CD8-positive, alpha-beta memory T cell (primary cell): ENCODE measurements around the gene SF1. TPM values are rescaled to one million over a fixed set of nuclear protein-coding genes. Genes with fewer than 3 reads are reported as not detected.

Experiments used
- CTCF ChIA-PET: fragments of 350-600 bp; sonication (Branson Sonifier 250); formaldehyde crosslinking; loops from one replicate; lab custom pipeline; 2021; ENCODE audit warnings: antibody characterized with exemption; lab: Charles Lee
- POLR2A ChIA-PET: fragments of 350-600 bp; sonication (Branson Sonifier 250); formaldehyde crosslinking; loops from one replicate; lab custom pipeline; 2021; ENCODE audit warnings: antibody characterized with exemption; lab: Charles Lee
- DNase-seq, 5 donors: peaks; one replicate each; pipeline versions ENCODE4 v3.0.0 to v3.0.0-alpha.2; 2020 to 2022; ENCODE audit warnings: mixed read lengths in 1 of 5
- H3K27ac ChIP-seq: one replicate; pipeline ENCODE4 v1.7.0; 2013; ENCODE audit warnings: low read depth, mild to moderate bottlenecking, low read length, moderate library complexity
- H3K27me3 ChIP-seq: 2 replicates; pipeline ENCODE4 v1.7.0; 2013; ENCODE audit warnings: low read length, mild to moderate bottlenecking; ENCODE audit not compliant: insufficient read depth, poor library complexity, severe bottlenecking
- H3K36me3 ChIP-seq: 2 replicates; pipeline ENCODE4 v1.7.0; 2013; ENCODE audit warnings: mild to moderate bottlenecking, low read length, moderate library complexity; ENCODE audit not compliant: insufficient read depth
- H3K4me1 ChIP-seq: 2 replicates; pipeline ENCODE4 v1.7.0; 2013; ENCODE audit warnings: mild to moderate bottlenecking, low read length, moderate library complexity; ENCODE audit not compliant: insufficient read depth
- H3K4me3 ChIP-seq: 2 replicates; pipeline ENCODE4 v1.7.0; 2013; ENCODE audit warnings: mild to moderate bottlenecking, low read length
- H3K9me3 ChIP-seq: 2 replicates; pipeline ENCODE4 v1.7.0; 2013; ENCODE audit warnings: mild to moderate bottlenecking, low read length
- H3K27ac Mint-ChIP-seq, 8 donors: one replicate each; pipeline ENCODE4 v1.8.0; 2020 to 2021; ENCODE audit warnings: mixed read lengths in 8 of 8, mild to moderate bottlenecking in 6 of 8, inconsistent platforms in 3 of 8, moderate library complexity in 3 of 8
- H3K27me3 Mint-ChIP-seq, 2 donors: one replicate each; pipeline ENCODE4 v1.8.0; 2020 to 2021; ENCODE audit warnings: mixed read lengths in 2 of 2, mild to moderate bottlenecking in 1 of 2, moderate library complexity in 1 of 2
- H3K36me3 Mint-ChIP-seq, 3 donors: one replicate each; pipeline ENCODE4 v1.8.0; 2020 to 2021; ENCODE audit warnings: mixed read lengths in 3 of 3, inconsistent platforms in 1 of 3, mild to moderate bottlenecking in 1 of 3
- H3K4me1 Mint-ChIP-seq, 3 donors: one replicate each; pipeline ENCODE4 v1.8.0; 2020 to 2021; ENCODE audit warnings: mixed read lengths in 3 of 3, inconsistent platforms in 1 of 3, mild to moderate bottlenecking in 1 of 3
- H3K4me3 Mint-ChIP-seq, 7 donors: one replicate each; pipeline ENCODE4 v1.8.0; 2020 to 2021; ENCODE audit warnings: mixed read lengths in 7 of 7, mild to moderate bottlenecking in 6 of 7, moderate library complexity in 4 of 7, inconsistent platforms in 2 of 7
- H3K9me3 Mint-ChIP-seq, 5 donors: one replicate each; pipeline ENCODE4 v1.8.0; 2020 to 2022; ENCODE audit warnings: mixed read lengths in 5 of 5, mild to moderate bottlenecking in 3 of 5, moderate library complexity in 2 of 5, inconsistent platforms in 1 of 5
- polyA plus RNA-seq: library from polyadenylated mRNA; unstranded; fragments of 300-500 nt; fragmentation: Illumina TruSeq; gene quantifications from one replicate; pipeline ENCODE4 v1.2.3, GENCODE V29; 2021
- total RNA-seq, 2 experiments: library from RNA; stranded (reverse); gene quantifications; one replicate each; pipeline ENCODE4 v1.2.3, GENCODE V29; 2021

The SF1 gene
- total and polyA plus RNA-seq, 3 experiments from 2014 or later, result 176 to 423 (median 403) TPM

- no peak overlapping the region for H3K27ac ChIP-seq
- Mint-ChIP-seq H3K4me1 (peaks cover 10 to 20% (median 16%) of the 10 kb centered on the region in 3 donors), H3K27me3 (peaks cover 10 to 22% of the 10 kb centered on the region in 2 donors), H3K9me3 (peaks cover 0 to 2% (median 0%) of the 10 kb centered on the region in 5 donors), H3K4me3 (peak overlapping the region in 3 of 7 donors; percentile 17 to 52 (median 50)), H3K36me3 (peaks cover 0 to 31% (median 8%) of the 10 kb centered on the region in 3 donors), H3K27ac (peak overlapping the region in 5 of 8 donors; percentile 27 to 70 (median 52))
- H3K27me3 ChIP-seq, result peaks cover 6% of the 10 kb centered on the region
- no peaks in the 10 kb centered on the region for H3K9me3 ChIP-seq
- H3K36me3 ChIP-seq, result peaks cover 5% of the 10 kb centered on the region
- POLR2A ChIA-PET, result no interaction called here
- CTCF ChIA-PET, result interaction anchor here (1.2 kb wide), 1 partner anchor 37 kb away, joined by 3 read pairs; no protein-coding TSS in a partner anchor
- peaks cover 6% of the 10 kb centered on the region for H3K4me1 ChIP-seq
- H3K4me3 ChIP-seq, result no peak overlapping the region
- no peak for DNase-seq
These were observed 53.3 kb downstream of the SF1 start for GRCh38 chr11:64724863-64725532.

- Mint-ChIP-seq H3K27me3 (peaks cover 12 to 29% of the 10 kb centered on the region in 2 donors), H3K4me1 (peaks cover 8 to 20% (median 16%) of the 10 kb centered on the region in 3 donors), H3K9me3 (peaks cover 0 to 2% (median 0%) of the 10 kb centered on the region in 5 donors), H3K4me3 (peak overlapping the region; percentile 58 to 75 (median 74)), H3K36me3 (peaks cover 0 to 26% (median 8%) of the 10 kb centered on the region in 3 donors), H3K27ac (peak overlapping the region in 6 of 8 donors; percentile 42 to 90 (median 65))
- peaks cover 6% of the 10 kb centered on the region for H3K4me1 ChIP-seq
- peaks cover 6% of the 10 kb centered on the region for H3K27me3 ChIP-seq
- H3K4me3 ChIP-seq, result no peak overlapping the region
- no peak for DNase-seq
- H3K36me3 ChIP-seq, result peaks cover 5% of the 10 kb centered on the region
- H3K27ac ChIP-seq, result no peak overlapping the region
- POLR2A ChIA-PET, result no interaction called here
- CTCF ChIA-PET, result interaction anchor here (1.4 kb wide), 1 partner anchor 20 kb away, joined by 3 read pairs; no protein-coding TSS in a partner anchor
- no peaks in the 10 kb centered on the region for H3K9me3 ChIP-seq
These were observed 54.2 kb downstream of the SF1 start for GRCh38 chr11:64723907-64724862.

GRCh38 chr11:64723117-64723906, 55.0 kb downstream of the SF1 start, which contains the start of gene NRXN2:
Gene NRXN2, minus strand, starts transcription at chr11:64723197. Its CDS starts 9,498 bp downstream, at chr11:64713699.
- peaks cover 13 to 37% of the 10 kb centered on the region in 2 donors for H3K27me3 Mint-ChIP-seq
- no peaks in the 10 kb centered on the region for H3K36me3 ChIP-seq
- H3K4me3 Mint-ChIP-seq, result peak within 1 kb of the TSS; percentile 68 to 85 (median 74)
- H3K27ac Mint-ChIP-seq, result peak within 1 kb of the TSS in 6 of 8 donors; percentile 42 to 90 (median 65)
- CTCF ChIA-PET, result interaction anchor here (1.0 to 1.4 kb wide), 2 partner anchors 21 to 35 kb away, joined by 3 read pairs; no protein-coding TSS in a partner anchor
- H3K9me3 ChIP-seq, result no peaks in the 10 kb centered on the region
- POLR2A ChIA-PET, result interaction anchor here (0.6 to 1.4 kb wide), 2 partner anchors 35 to 886 kb away, joined by 5 to 6 read pairs; no protein-coding TSS in a partner anchor
- H3K27me3 ChIP-seq, result peaks cover 6% of the 10 kb centered on the region
- H3K4me1 Mint-ChIP-seq, result peaks cover 8 to 20% (median 16%) of the 10 kb centered on the region in 3 donors
- peak; percentile 78 to 87 (median 82) for DNase-seq
- peak within 1 kb of the TSS; percentile 67 for H3K4me3 ChIP-seq
- peaks cover 6% of the 10 kb centered on the region for H3K4me1 ChIP-seq
- peak within 1 kb of the TSS; percentile 43 for H3K27ac ChIP-seq
- H3K36me3 Mint-ChIP-seq, result peaks cover 0 to 19% (median 6%) of the 10 kb centered on the region in 3 donors
- no peaks in the 10 kb centered on the region for H3K9me3 Mint-ChIP-seq

GRCh38 chr11:64722141-64723065, 55.9 kb downstream of the SF1 start:
- peak overlapping the region in 3 of 8 donors; percentile 11 to 63 (median 47) for H3K27ac Mint-ChIP-seq
- DNase-seq, result peak in 1 of 5 donors; percentile 45

GRCh38 chr11:64721359-64721699, 57.0 kb downstream of the SF1 start:
- Histone ChIP-seq H3K36me3 (no peaks in the 10 kb centered on the region), H3K4me3 (no peak overlapping the region), H3K27ac (no peak overlapping the region), H3K4me1 (peaks cover 6% of the 10 kb centered on the region), H3K27me3 (peaks cover 19% of the 10 kb centered on the region), H3K9me3 (no peaks in the 10 kb centered on the region)
- H3K36me3 Mint-ChIP-seq, result no peaks in the 10 kb centered on the region
- DNase-seq, result no peak
- H3K4me1 Mint-ChIP-seq, result peaks cover 8 to 20% (median 16%) of the 10 kb centered on the region in 3 donors
- peak overlapping the region in 1 of 7 donors; percentile 8 for H3K4me3 Mint-ChIP-seq
- H3K9me3 Mint-ChIP-seq, result no peaks in the 10 kb centered on the region
- peak overlapping the region in 1 of 8 donors; percentile 60 for H3K27ac Mint-ChIP-seq
- ChIA-PET POLR2A (no interaction called here), CTCF (interaction anchor here (1.1 to 2.2 kb wide), 2 partner anchors 23 to 33 kb away, joined by 3 to 7 read pairs; partner anchors contain the start of gene RASGRP2)
- peaks cover 25 to 55% of the 10 kb centered on the region in 2 donors for H3K27me3 Mint-ChIP-seq

More at GRCh38 chr11:64722141-64723065, 55.9 kb downstream of the SF1 start:
- H3K27me3 Mint-ChIP-seq, result peaks cover 20 to 46% of the 10 kb centered on the region in 2 donors
- peaks cover 12% of the 10 kb centered on the region for H3K27me3 ChIP-seq
- H3K9me3 Mint-ChIP-seq, result no peaks in the 10 kb centered on the region
- H3K4me3 Mint-ChIP-seq, result peak overlapping the region in 6 of 7 donors; percentile 50 to 70 (median 59)
- H3K4me1 ChIP-seq, result peaks cover 6% of the 10 kb centered on the region
- no peak overlapping the region for H3K4me3 ChIP-seq
- CTCF ChIA-PET, result interaction anchor here (1.0 to 2.2 kb wide), 4 partner anchors 22 to 34 kb away, joined by 3 to 7 read pairs (median 3); partner anchors contain the start of gene RASGRP2
- peaks cover 0 to 11% (median 0%) of the 10 kb centered on the region in 3 donors for H3K36me3 Mint-ChIP-seq
- no peak overlapping the region for H3K27ac ChIP-seq
- no peaks in the 10 kb centered on the region for H3K36me3 ChIP-seq
- POLR2A ChIA-PET, result interaction anchor here (0.6 to 1.4 kb wide), 2 partner anchors 34 to 886 kb away, joined by 5 to 6 read pairs; no protein-coding TSS in a partner anchor
- H3K9me3 ChIP-seq, result no peaks in the 10 kb centered on the region
- peaks cover 8 to 20% (median 16%) of the 10 kb centered on the region in 3 donors for H3K4me1 Mint-ChIP-seq

- H3K36me3 Mint-ChIP-seq, result no peaks in the 10 kb centered on the region
These were observed 57.5 kb downstream of the SF1 start for GRCh38 chr11:64720640-64721358.

More at GRCh38 chr11:64720640-64721358, 57.5 kb downstream of the SF1 start:
- no peak overlapping the region for H3K4me3 ChIP-seq
- peaks cover 8 to 20% (median 16%) of the 10 kb centered on the region in 3 donors for H3K4me1 Mint-ChIP-seq
- H3K4me1 ChIP-seq, result peaks cover 6% of the 10 kb centered on the region
- DNase-seq, result no peak
- H3K9me3 ChIP-seq, result no peaks in the 10 kb centered on the region
- peaks cover 21% of the 10 kb centered on the region for H3K27me3 ChIP-seq
- H3K27ac ChIP-seq, result no peak overlapping the region
- peak overlapping the region in 1 of 7 donors; percentile 55 for H3K4me3 Mint-ChIP-seq
- CTCF ChIA-PET, result interaction anchor here (2.2 kb wide), 1 partner anchor 32 kb away, joined by 7 read pairs; no protein-coding TSS in a partner anchor
- POLR2A ChIA-PET, result no interaction called here
- H3K36me3 ChIP-seq, result no peaks in the 10 kb centered on the region
- peaks cover 29 to 61% of the 10 kb centered on the region in 2 donors for H3K27me3 Mint-ChIP-seq
- H3K27ac Mint-ChIP-seq, result peak overlapping the region in 2 of 8 donors; percentile 63 to 77
- H3K9me3 Mint-ChIP-seq, result no peaks in the 10 kb centered on the region
